Panc1 (cell line): ENCODE measurements around the gene SLIT3. TPM values are rescaled to one million over a fixed set of nuclear protein-coding genes. Genes with fewer than 3 reads are reported as not detected.

Source experiments
- ATAC-seq: fragments of 200-7000 bp; cut with Tn5 transposase; 2 replicates; pipeline ENCODE4 v1.9.1; 2020; ENCODE audit warnings: mild to moderate bottlenecking, moderate library complexity
- BruUV-seq: library from RNA; stranded (reverse); fragments of 400-500 nt; replicated peaks from 2 replicates; lab custom pipeline; 2021; lab: Mats Ljungman, UMichigan
- CTCF ChIA-PET: fragments of 300-600 bp; sonication (Branson Sonifier 250); formaldehyde crosslinking; loops from one replicate; lab custom pipeline; 2022; ENCODE audit warnings: antibody characterized with exemption; lab: Charles Lee
- POLR2A ChIA-PET: fragments of 300-600 bp; sonication (Branson Sonifier 250); formaldehyde crosslinking; loops from one replicate; lab custom pipeline; 2022; ENCODE audit warnings: antibody characterized with exemption; lab: Charles Lee
- DNase-seq: peaks from one replicate; pipeline ENCODE4 v3.0.0-alpha.2; 2010; ENCODE audit warnings: low read depth, low spot score
- H3K27ac ChIP-seq: 2 replicates; pipeline ENCODE4 v1.5.1; 2011; ENCODE audit warnings: mild to moderate bottlenecking, low read length, inconsistent platforms
- H3K27me3 ChIP-seq: fragments of 200-500 bp; sonication (Bioruptor generic); 2 replicates; pipeline ENCODE4 v1.6.0; 2014; ENCODE audit warnings: low read length, inconsistent platforms; ENCODE audit not compliant: control insufficient read depth, insufficient read depth
- H3K36me3 ChIP-seq: fragments of 200-500 bp; sonication (Bioruptor generic); 2 replicates; pipeline ENCODE4 v1.5.1; 2014; ENCODE audit warnings: inconsistent platforms, mild to moderate bottlenecking, low read length, moderate library complexity; ENCODE audit not compliant: control insufficient read depth, insufficient read depth
- H3K4me1 ChIP-seq: 2 replicates; pipeline ENCODE4 v1.5.1; 2011; ENCODE audit warnings: inconsistent platforms, mild to moderate bottlenecking, low read length, moderate library complexity; ENCODE audit not compliant: control insufficient read depth, insufficient read depth
- H3K4me3 ChIP-seq, 2 experiments: 2 replicates each; pipeline ENCODE4 v1.5.1; 2011 to 2012; ENCODE audit warnings: low read depth in 2 of 2, low read length in 2 of 2, mild to moderate bottlenecking in 2 of 2, inconsistent platforms in 1 of 2, moderate library complexity in 1 of 2
- H3K9me3 ChIP-seq: fragments of 200-500 bp; sonication (Bioruptor generic); 2 replicates; pipeline ENCODE4 v1.5.1; 2014; ENCODE audit warnings: low read depth, mild to moderate bottlenecking, inconsistent platforms, low read length, moderate library complexity; ENCODE audit not compliant: control insufficient read depth, insufficient read depth
- POLR2AphosphoS5 ChIP-seq: IDR thresholded peaks from 2 replicates; pipeline ENCODE4 v1.6.1; 2012; ENCODE audit warnings: mild to moderate bottlenecking, low read depth, low read length, moderate library complexity
- SIN3A ChIP-seq: IDR thresholded peaks from 2 replicates; pipeline ENCODE4 v1.6.1; 2012; ENCODE audit warnings: low read depth, mild to moderate bottlenecking, low read length, moderate library complexity, borderline replicate concordance; ENCODE audit not compliant: insufficient read depth
- TCF7L2 ChIP-seq: IDR thresholded peaks from 2 replicates; pipeline ENCODE4 v1.6.1; 2011; ENCODE audit warnings: mild to moderate bottlenecking, low read depth, low read length, inconsistent platforms
- in situ Hi-C: cut with HindIII; loops from 2 replicates; pipeline ENCODE4 v1.10.0; 2016; ENCODE audit warnings: low sequenced_read_pairs, low pct_unique_long_range_greater_than_20kb
- intact Hi-C: fragments of 100-400 bp; cut with micrococcal nuclease; formaldehyde crosslinking; loops from one replicate; pipeline ENCODE4 v1.10.0; 2022; ENCODE audit not compliant: unreplicated experiment
- total RNA-seq: library from RNA; stranded (reverse); gene quantifications from one replicate; pipeline ENCODE4 v1.2.1, GENCODE V29; 2021; ENCODE audit not compliant: unreplicated experiment
- TF ChIP-seq, protein P1 (sequence below), 2 experiments: IDR thresholded peaks; 2 replicates each; pipeline ENCODE4 v1.6.1; 2011 to 2012; ENCODE audit warnings: low read depth in 2 of 2, control low read depth in 1 of 2, low read length in 1 of 2, mild to moderate bottlenecking in 1 of 2, moderate library complexity in 1 of 2; ENCODE audit not compliant: insufficient read depth in 1 of 2
- TF ChIP-seq, protein P2 (sequence below): fragments of 450-650 bp; IDR thresholded peaks from 2 replicates; pipeline ENCODE4 v1.5.1; 2017; ENCODE audit warnings: mild to moderate bottlenecking

Gene SLIT3
- total RNA-seq, 1 experiment from 2014 or later, result 26.4 TPM

- intact Hi-C loops, result no loop called here
- in situ Hi-C loops, result no loop called here
- DNase-seq (no peak), ATAC-seq (no peak)
- Histone ChIP-seq H3K36me3 (no peaks in the 10 kb centered on the region), H3K27ac (no peak overlapping the region), H3K4me3 (no peak overlapping the region), H3K9me3 (no peaks in the 10 kb centered on the region), H3K4me1 (no peaks in the 10 kb centered on the region), H3K27me3 (no peaks in the 10 kb centered on the region)
- POLR2A ChIA-PET, result no interaction called here
- no TSS peak for BruUV-seq
- CTCF ChIA-PET, result no interaction called here
- TF ChIP-seq, protein P1, sequence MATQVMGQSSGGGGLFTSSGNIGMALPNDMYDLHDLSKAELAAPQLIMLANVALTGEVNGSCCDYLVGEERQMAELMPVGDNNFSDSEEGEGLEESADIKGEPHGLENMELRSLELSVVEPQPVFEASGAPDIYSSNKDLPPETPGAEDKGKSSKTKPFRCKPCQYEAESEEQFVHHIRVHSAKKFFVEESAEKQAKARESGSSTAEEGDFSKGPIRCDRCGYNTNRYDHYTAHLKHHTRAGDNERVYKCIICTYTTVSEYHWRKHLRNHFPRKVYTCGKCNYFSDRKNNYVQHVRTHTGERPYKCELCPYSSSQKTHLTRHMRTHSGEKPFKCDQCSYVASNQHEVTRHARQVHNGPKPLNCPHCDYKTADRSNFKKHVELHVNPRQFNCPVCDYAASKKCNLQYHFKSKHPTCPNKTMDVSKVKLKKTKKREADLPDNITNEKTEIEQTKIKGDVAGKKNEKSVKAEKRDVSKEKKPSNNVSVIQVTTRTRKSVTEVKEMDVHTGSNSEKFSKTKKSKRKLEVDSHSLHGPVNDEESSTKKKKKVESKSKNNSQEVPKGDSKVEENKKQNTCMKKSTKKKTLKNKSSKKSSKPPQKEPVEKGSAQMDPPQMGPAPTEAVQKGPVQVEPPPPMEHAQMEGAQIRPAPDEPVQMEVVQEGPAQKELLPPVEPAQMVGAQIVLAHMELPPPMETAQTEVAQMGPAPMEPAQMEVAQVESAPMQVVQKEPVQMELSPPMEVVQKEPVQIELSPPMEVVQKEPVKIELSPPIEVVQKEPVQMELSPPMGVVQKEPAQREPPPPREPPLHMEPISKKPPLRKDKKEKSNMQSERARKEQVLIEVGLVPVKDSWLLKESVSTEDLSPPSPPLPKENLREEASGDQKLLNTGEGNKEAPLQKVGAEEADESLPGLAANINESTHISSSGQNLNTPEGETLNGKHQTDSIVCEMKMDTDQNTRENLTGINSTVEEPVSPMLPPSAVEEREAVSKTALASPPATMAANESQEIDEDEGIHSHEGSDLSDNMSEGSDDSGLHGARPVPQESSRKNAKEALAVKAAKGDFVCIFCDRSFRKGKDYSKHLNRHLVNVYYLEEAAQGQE (IDR thresholded peaks at IDR 0.05; ENCODE audit: insufficient read depth in 1 of 2, low read depth in 2 of 2, low read length in 1 of 2), result no peak
- no peak for TF ChIP-seq POLR2AphosphoS5
These were observed 275.4 kb downstream of the SLIT3 start for GRCh38 chr5:169025491-169025890.

- in situ Hi-C loops, result no loop called here
- no peaks in the 10 kb centered on the region for H3K4me1 ChIP-seq
- BruUV-seq, result no TSS peak
- no peak overlapping the region for H3K27ac ChIP-seq
- H3K36me3 ChIP-seq, result no peaks in the 10 kb centered on the region
- H3K9me3 ChIP-seq, result no peaks in the 10 kb centered on the region
- TF ChIP-seq, protein P2, sequence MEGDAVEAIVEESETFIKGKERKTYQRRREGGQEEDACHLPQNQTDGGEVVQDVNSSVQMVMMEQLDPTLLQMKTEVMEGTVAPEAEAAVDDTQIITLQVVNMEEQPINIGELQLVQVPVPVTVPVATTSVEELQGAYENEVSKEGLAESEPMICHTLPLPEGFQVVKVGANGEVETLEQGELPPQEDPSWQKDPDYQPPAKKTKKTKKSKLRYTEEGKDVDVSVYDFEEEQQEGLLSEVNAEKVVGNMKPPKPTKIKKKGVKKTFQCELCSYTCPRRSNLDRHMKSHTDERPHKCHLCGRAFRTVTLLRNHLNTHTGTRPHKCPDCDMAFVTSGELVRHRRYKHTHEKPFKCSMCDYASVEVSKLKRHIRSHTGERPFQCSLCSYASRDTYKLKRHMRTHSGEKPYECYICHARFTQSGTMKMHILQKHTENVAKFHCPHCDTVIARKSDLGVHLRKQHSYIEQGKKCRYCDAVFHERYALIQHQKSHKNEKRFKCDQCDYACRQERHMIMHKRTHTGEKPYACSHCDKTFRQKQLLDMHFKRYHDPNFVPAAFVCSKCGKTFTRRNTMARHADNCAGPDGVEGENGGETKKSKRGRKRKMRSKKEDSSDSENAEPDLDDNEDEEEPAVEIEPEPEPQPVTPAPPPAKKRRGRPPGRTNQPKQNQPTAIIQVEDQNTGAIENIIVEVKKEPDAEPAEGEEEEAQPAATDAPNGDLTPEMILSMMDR, result no peak
- TF ChIP-seq TCF7L2, result no peak
- TF ChIP-seq, protein P1 (IDR thresholded peaks at IDR 0.05; ENCODE audit: insufficient read depth in 1 of 2, low read depth in 2 of 2, low read length in 1 of 2), result no peak
- TF ChIP-seq SIN3A, result no peak
- no peak for TF ChIP-seq POLR2AphosphoS5
- no peak for ATAC-seq
- no peak overlapping the region for H3K4me3 ChIP-seq
- H3K27me3 ChIP-seq, result no peaks in the 10 kb centered on the region
- intact Hi-C loops, result no loop called here
- no peak for DNase-seq
- CTCF ChIA-PET, result no interaction called here
- POLR2A ChIA-PET, result no interaction called here
These were observed 276.5 kb downstream of the SLIT3 start for GRCh38 chr5:169024421-169024820.
